Cardiac muscle cell (in vitro differentiated cells and primary cell): Measurements from ENCODE around the gene MYO6. TPM values are rescaled to one million over a fixed set of nuclear protein-coding genes. Genes with fewer than 3 reads are reported as not detected.

Source experiments
- DNase-seq, 2 donors: peaks; one replicate each; pipeline versions ENCODE4 v3.0.0 to v3.0.0-alpha.2; 2010 to 2017; ENCODE audit warnings: low read depth in 1 of 2, low spot score in 1 of 2
- H3K27ac ChIP-seq: fragments of 200-600 bp; sonication (generic); 2 replicates; pipeline ENCODE4 v1.5.1; 2016
- H3K27me3 ChIP-seq: fragments of 200-600 bp; sonication (generic); 2 replicates; pipeline ENCODE4 v1.6.0; 2016; ENCODE audit warnings: control low read depth
- H3K36me3 ChIP-seq: fragments of 200-600 bp; sonication (generic); 2 replicates; pipeline ENCODE4 v1.5.1; 2016; ENCODE audit warnings: control low read depth
- H3K4me1 ChIP-seq: fragments of 200-600 bp; sonication (generic); 2 replicates; pipeline ENCODE4 v1.8.1; 2017; ENCODE audit warnings: low read depth, mild to moderate bottlenecking, mixed run types
- H3K4me3 ChIP-seq: fragments of 200-600 bp; sonication (generic); 2 replicates; pipeline ENCODE4 v1.5.1; 2016; ENCODE audit warnings: mild to moderate bottlenecking
- H3K9me3 ChIP-seq: fragments of 200-600 bp; sonication (generic); 2 replicates; pipeline ENCODE4 v1.5.1; 2017; ENCODE audit warnings: low read depth, mild to moderate bottlenecking, control low read depth
- polyA plus RNA-seq: library from polyadenylated mRNA; unstranded; fragments of >200 nt; fragmentation: Nextera tagmentation; extraction: Ambion mirVana; gene quantifications from 2 replicates; pipeline ENCODE4 v1.2.1, GENCODE V29; 2016
- total RNA-seq: library from RNA; depleted of rRNA; stranded (reverse); fragments of >200 nt; gene quantifications from 2 replicates; pipeline ENCODE4 v1.2.3, GENCODE V29; 2016
- TF ChIP-seq, protein P1 (sequence below): IDR thresholded peaks from 2 replicates; pipeline ENCODE4 v1.5.1; 2012; ENCODE audit warnings: low read depth, mild to moderate bottlenecking, low read length

Gene MYO6
- total and polyA plus RNA-seq, 2 experiments from 2014 or later: 17.9 to 34.7 TPM

DNA sequence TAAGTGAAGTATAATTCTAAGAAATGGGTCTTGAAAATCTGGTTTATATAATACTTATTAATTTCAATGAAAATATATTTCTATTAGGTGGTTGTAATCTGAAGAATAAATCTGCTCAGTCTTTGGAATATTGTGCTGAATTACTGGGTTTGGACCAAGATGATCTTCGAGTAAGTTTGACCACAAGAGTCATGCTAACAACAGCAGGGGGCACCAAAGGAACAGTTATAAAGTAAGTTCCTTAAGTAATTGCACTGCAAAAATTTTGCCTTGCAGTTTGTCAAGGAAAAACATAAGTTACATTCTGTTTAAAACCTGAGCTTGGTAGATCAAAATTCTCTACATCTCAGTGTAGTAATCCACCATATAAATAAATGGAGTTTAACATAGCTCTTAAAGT lies 106.0 kb downstream of the MYO6 start:
- no peaks in the 10 kb centered on the region for H3K27me3 ChIP-seq
- peaks cover 14% of the 10 kb centered on the region for H3K4me1 ChIP-seq
- peak; percentile 85 to 89 for DNase-seq

DNA sequence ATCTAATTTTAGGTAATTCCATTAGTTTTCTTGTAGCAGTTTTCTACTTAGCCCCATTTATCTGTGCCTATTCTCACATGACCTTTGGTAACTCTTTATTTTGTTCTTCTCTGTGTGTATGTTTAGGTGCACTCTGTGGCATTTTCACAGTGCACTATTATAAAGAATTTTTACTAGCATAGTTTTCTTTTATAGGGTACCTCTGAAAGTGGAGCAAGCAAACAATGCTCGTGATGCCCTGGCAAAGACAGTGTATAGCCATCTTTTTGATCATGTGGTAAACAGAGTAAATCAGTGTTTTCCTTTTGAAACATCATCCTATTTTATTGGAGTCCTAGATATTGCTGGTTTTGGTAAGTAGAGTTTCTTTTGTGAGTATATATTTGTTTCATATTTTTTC lies 107.9 kb downstream of the MYO6 start:
- H3K36me3 ChIP-seq: no peaks in the 10 kb centered on the region
- no peaks in the 10 kb centered on the region for H3K9me3 ChIP-seq
- H3K27me3 ChIP-seq: no peaks in the 10 kb centered on the region
- TF ChIP-seq, protein P1, sequence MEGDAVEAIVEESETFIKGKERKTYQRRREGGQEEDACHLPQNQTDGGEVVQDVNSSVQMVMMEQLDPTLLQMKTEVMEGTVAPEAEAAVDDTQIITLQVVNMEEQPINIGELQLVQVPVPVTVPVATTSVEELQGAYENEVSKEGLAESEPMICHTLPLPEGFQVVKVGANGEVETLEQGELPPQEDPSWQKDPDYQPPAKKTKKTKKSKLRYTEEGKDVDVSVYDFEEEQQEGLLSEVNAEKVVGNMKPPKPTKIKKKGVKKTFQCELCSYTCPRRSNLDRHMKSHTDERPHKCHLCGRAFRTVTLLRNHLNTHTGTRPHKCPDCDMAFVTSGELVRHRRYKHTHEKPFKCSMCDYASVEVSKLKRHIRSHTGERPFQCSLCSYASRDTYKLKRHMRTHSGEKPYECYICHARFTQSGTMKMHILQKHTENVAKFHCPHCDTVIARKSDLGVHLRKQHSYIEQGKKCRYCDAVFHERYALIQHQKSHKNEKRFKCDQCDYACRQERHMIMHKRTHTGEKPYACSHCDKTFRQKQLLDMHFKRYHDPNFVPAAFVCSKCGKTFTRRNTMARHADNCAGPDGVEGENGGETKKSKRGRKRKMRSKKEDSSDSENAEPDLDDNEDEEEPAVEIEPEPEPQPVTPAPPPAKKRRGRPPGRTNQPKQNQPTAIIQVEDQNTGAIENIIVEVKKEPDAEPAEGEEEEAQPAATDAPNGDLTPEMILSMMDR: no peak
- DNase-seq: no peak
- H3K27ac ChIP-seq: no peak overlapping the region
- peaks cover 14% of the 10 kb centered on the region for H3K4me1 ChIP-seq
- no peak overlapping the region for H3K4me3 ChIP-seq

More for the DNA sequence above, 106.0 kb downstream of the MYO6 start:
- TF ChIP-seq, protein P1: peak; percentile 70
- H3K9me3 ChIP-seq: no peaks in the 10 kb centered on the region
- no peaks in the 10 kb centered on the region for H3K36me3 ChIP-seq
- H3K27ac ChIP-seq: no peak overlapping the region
- no peak overlapping the region for H3K4me3 ChIP-seq

DNA sequence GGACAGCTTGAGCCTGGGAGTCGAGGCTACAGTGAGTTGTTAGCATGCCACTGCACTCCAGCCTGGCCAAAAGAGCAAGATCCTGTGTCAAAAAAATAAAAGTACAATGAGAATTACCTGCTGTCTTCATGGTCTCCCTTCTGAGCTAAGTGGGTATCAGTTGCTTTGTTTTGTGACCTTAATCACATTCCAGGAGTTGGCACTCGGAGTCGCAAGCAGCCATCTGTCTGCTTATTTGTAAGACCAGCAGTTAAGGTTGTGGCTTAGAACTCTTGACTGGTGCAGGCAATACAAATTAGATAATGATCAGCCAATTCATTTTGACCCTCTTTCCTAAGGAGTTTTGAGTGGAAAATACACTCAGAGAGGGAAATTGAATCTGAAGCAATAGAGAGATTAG lies 114.0 kb downstream of the MYO6 start:
- peaks cover 12% of the 10 kb centered on the region for H3K36me3 ChIP-seq

DNA sequence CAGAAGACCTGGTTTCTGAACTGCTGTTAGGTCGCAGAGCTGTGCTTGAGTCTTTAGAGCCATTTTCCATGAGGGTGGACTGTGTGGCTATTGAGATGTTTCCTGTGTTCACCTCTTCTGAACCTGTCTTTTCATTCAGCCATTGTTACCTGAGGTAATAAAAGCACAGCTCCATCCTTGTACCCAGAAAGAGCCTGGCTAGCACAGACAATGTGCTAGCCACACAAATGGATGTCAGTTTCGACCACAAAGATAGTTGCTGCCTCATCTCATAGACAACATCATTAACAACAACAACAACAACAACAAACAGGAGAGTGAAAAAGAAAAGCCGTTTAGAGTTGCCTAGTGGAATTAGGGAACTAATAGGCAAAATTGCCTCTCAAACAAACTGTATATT lies 114.7 kb downstream of the MYO6 start:
- TF ChIP-seq, protein P1: no peak
- no peak for DNase-seq
- H3K27me3 ChIP-seq: no peaks in the 10 kb centered on the region
- peaks cover 12% of the 10 kb centered on the region for H3K4me1 ChIP-seq
- peaks cover 12% of the 10 kb centered on the region for H3K36me3 ChIP-seq
- no peaks in the 10 kb centered on the region for H3K9me3 ChIP-seq
- H3K4me3 ChIP-seq: no peak overlapping the region
- no peak overlapping the region for H3K27ac ChIP-seq

More for the DNA sequence above, 114.0 kb downstream of the MYO6 start:
- Histone ChIP-seq H3K9me3 (no peaks in the 10 kb centered on the region), H3K4me3 (no peak overlapping the region), H3K27me3 (no peaks in the 10 kb centered on the region), H3K4me1 (peaks cover 12% of the 10 kb centered on the region), H3K27ac (no peak overlapping the region)
- TF ChIP-seq, protein P1: no peak
- no peak for DNase-seq

DNA sequence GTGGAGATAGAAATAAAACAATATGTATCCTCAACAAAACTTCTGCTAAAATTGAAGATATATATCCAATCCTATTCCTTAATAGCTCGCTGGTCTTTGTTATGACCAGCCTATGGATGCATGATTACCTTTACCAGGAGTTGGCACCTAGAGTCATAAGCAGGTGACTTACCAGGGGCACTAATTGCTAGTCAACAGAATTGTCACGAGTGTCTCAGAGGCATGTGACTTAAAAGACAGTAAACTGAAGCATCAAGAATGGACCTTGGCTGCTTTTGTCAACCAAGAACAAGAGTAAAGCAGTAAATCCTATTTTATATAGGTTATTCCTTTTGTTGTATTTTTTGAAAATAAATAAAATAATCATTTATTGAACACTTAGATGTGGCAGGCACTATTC lies 115.4 kb downstream of the MYO6 start:
- TF ChIP-seq, protein P1: no peak
- no peak overlapping the region for H3K27ac ChIP-seq
- no peak overlapping the region for H3K4me3 ChIP-seq
- H3K4me1 ChIP-seq: peaks cover 12% of the 10 kb centered on the region
- H3K9me3 ChIP-seq: no peaks in the 10 kb centered on the region
- no peak for DNase-seq
- no peaks in the 10 kb centered on the region for H3K27me3 ChIP-seq
- peaks cover 12% of the 10 kb centered on the region for H3K36me3 ChIP-seq

DNA sequence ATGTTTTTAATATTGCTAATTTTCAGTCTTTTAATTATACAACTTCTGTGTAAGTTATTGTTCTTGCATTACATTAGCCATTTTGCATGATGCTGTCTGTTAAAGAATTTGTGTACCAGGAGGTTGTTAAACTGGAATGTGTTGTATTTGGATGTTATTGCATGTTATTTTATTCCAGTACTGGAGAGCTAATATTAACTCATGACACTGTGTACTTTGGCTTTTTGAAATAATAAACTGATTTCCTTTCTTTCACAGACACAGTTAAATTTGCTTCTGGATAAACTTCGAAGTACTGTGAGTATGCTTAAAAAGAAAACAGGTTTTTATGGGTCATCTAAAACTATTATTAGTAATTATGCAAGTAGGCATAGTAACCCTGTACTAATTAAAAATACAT lies 121.3 kb downstream of the MYO6 start:
- Histone ChIP-seq H3K36me3 (peaks cover 15% of the 10 kb centered on the region), H3K27ac (no peak overlapping the region), H3K4me1 (peaks cover 35% of the 10 kb centered on the region), H3K27me3 (no peaks in the 10 kb centered on the region), H3K4me3 (no peak overlapping the region), H3K9me3 (no peaks in the 10 kb centered on the region)
- no peak for DNase-seq
- TF ChIP-seq, protein P1: no peak
